H1 (cell line): ENCODE measurements around the gene CEP152.

Experiments
- BACH1 ChIP-seq: IDR thresholded peaks from 2 replicates; pipeline ENCODE4 v1.6.1; 2012; ENCODE audit warnings: low read length, improper control_type of control experiment
- CHD2 ChIP-seq: IDR thresholded peaks from 2 replicates; pipeline ENCODE4 v1.6.1; 2012; ENCODE audit warnings: low read length, improper control_type of control experiment
- CREB1 ChIP-seq: IDR thresholded peaks from 2 replicates; pipeline ENCODE4 v1.6.1; 2012; ENCODE audit warnings: inconsistent platforms
- JUND ChIP-seq: IDR thresholded peaks from 2 replicates; pipeline ENCODE4 v1.6.1; 2011; ENCODE audit warnings: mild to moderate bottlenecking, improper control_type of control experiment, low read length
- NANOG ChIP-seq: IDR thresholded peaks from 2 replicates; pipeline ENCODE4 v1.6.1; 2011; ENCODE audit warnings: low read length, low read depth, mild to moderate bottlenecking, inconsistent platforms; ENCODE audit not compliant: insufficient read depth, poor library complexity, severe bottlenecking
- PHF8 ChIP-seq: fragments of 200-600 bp; sonication (generic); conservative IDR thresholded peaks from 2 replicates; pipeline ENCODE4 v1.7.1; 2012; ENCODE audit warnings: low read depth, mild to moderate bottlenecking, inconsistent platforms, low read length, moderate library complexity
- POLR2A ChIP-seq, 2 experiments: IDR thresholded peaks; 1 replicate in 1 of 2; 2 replicates in 1 of 2; pipeline ENCODE4 v1.6.1; 2011; ENCODE audit warnings: low read depth in 2 of 2, low read length in 2 of 2, mild to moderate bottlenecking in 2 of 2; ENCODE audit errors: control extremely low read depth in 1 of 2
- POLR2AphosphoS5 ChIP-seq: IDR thresholded peaks from 2 replicates; pipeline ENCODE4 v1.6.1; 2011; ENCODE audit warnings: low read depth, low read length
- RNF2 ChIP-seq: fragments of 200-900, 300-1000 bp; sonication (generic); IDR thresholded peaks from 2 replicates; pipeline ENCODE4 v1.7.1; 2016; ENCODE audit warnings: borderline replicate concordance, low read depth, mild to moderate bottlenecking, antibody characterized with exemption, low read length; ENCODE audit not compliant: poor library complexity, severe bottlenecking; ENCODE audit errors: missing control alignments
- SP1 ChIP-seq: IDR thresholded peaks from 2 replicates; pipeline ENCODE4 v1.6.1; 2011; ENCODE audit warnings: low read depth, low read length
- TAF1 ChIP-seq: IDR thresholded peaks from 2 replicates; pipeline ENCODE4 v1.6.1; 2011; ENCODE audit warnings: mild to moderate bottlenecking, low read depth, low read length
- TF ChIP-seq, protein P1 (sequence below), 3 experiments: IDR thresholded peaks; 1 replicate in 2 of 3; 2 replicates in 1 of 3; pipeline versions ENCODE4 v1.5.1 to v1.6.1; 2011; ENCODE audit warnings: low read length in 3 of 3, mild to moderate bottlenecking in 3 of 3, inconsistent platforms in 2 of 3, low read depth in 1 of 3, moderate library complexity in 1 of 3; ENCODE audit not compliant: insufficient read depth in 1 of 3; ENCODE audit errors: control extremely low read depth in 1 of 3
- TF ChIP-seq, protein P2 (sequence below): IDR thresholded peaks from 2 replicates; pipeline ENCODE4 v1.6.1; 2011; ENCODE audit warnings: low read depth, mild to moderate bottlenecking, low read length; ENCODE audit not compliant: insufficient read depth

DNA sequence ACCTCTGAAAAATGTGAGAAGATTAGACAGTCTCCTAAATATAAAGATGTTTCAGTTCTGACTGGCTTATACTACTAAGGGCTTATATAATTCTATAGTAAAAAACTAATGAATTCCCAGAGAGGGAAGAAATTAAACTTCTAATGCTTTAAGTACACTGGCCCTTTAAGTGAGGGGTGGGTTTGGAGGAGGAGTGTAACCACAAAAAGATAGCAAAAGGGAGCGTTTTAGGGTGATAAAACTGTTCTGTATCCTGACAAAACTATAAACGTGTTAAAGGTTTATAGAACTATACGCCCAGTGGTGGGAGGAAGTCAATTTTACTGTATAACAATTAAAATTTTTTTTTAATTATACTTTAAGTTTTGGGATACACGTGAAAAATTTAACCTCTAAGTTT is 45.8 kb downstream of the CEP152 start:
- TF ChIP-seq POLR2AphosphoS5 (no peak), POLR2A (IDR thresholded peaks at IDR 0.05; ENCODE audit: control extremely low read depth in 1 of 2, low read depth in 2 of 2, low read length in 2 of 2) (no peak), TAF1 (no peak), NANOG (no peak), PHF8 (no peak), JUND (no peak), CHD2 (no peak), BACH1 (no peak), RNF2 (no peak), SP1 (no peak), CREB1 (no peak)
- TF ChIP-seq, protein P1, sequence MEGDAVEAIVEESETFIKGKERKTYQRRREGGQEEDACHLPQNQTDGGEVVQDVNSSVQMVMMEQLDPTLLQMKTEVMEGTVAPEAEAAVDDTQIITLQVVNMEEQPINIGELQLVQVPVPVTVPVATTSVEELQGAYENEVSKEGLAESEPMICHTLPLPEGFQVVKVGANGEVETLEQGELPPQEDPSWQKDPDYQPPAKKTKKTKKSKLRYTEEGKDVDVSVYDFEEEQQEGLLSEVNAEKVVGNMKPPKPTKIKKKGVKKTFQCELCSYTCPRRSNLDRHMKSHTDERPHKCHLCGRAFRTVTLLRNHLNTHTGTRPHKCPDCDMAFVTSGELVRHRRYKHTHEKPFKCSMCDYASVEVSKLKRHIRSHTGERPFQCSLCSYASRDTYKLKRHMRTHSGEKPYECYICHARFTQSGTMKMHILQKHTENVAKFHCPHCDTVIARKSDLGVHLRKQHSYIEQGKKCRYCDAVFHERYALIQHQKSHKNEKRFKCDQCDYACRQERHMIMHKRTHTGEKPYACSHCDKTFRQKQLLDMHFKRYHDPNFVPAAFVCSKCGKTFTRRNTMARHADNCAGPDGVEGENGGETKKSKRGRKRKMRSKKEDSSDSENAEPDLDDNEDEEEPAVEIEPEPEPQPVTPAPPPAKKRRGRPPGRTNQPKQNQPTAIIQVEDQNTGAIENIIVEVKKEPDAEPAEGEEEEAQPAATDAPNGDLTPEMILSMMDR (IDR thresholded peaks at IDR 0.05; ENCODE audit: control extremely low read depth in 1 of 3, insufficient read depth in 1 of 3, low read depth in 1 of 3, low read length in 3 of 3): no peak
- TF ChIP-seq, protein P2, sequence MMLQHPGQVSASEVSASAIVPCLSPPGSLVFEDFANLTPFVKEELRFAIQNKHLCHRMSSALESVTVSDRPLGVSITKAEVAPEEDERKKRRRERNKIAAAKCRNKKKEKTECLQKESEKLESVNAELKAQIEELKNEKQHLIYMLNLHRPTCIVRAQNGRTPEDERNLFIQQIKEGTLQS: no peak
